HG02885 (cell line): ENCODE results near the gene CES4A.
"Not testable (repeated sequence)": the region's sequence is repeated elsewhere in the genome, so short reads cannot be mapped to it uniquely, and the experiment has no call there.

ENCODE experiments used
- ATAC-seq: cut with Tn5 transposase; IDR thresholded peaks from one replicate; pipeline ENCODE4 v1.9.1; 2021; ENCODE audit warnings: mild to moderate bottlenecking; ENCODE audit not compliant: unreplicated experiment, poor library complexity

Gene CES4A

DNA sequence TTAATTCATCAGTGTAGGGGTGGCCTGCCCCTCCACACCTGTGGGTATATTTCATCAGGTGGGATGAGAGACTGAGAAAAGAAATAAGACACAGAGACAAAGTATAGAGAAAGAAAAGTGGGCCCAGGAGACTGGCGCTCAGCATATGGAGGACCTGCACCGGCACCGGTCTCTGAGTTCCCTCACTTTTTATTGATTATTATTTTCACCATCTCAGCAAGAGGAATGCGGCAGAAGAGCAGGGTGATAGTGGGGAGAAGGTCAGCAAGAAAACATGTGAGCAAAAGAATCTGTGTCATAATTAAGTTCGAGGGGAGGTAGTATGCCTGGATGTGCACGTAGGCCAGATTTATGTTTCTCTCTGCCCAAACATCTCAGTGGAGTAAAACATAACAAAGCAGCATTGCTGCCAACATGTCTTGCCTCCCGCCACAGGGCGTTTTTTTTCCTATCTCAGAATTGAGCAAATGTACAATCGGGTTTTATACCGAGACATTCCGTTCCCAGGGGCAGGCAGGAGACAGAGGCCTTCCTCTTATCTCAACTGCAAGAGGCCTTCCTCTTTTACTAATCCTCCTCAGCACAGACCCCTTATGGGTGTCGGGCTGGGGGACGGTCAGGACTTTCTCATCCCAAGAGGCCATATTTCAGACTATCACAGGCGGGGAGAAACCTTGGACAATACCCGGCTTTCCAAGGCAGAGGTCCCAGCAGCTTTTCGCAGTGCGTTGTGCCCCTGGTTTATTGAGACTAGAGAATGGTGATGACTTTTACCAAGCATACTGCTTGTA, 32.8 kb upstream of the CES4A start:
- ATAC-seq: not testable (repeated sequence)

DNA sequence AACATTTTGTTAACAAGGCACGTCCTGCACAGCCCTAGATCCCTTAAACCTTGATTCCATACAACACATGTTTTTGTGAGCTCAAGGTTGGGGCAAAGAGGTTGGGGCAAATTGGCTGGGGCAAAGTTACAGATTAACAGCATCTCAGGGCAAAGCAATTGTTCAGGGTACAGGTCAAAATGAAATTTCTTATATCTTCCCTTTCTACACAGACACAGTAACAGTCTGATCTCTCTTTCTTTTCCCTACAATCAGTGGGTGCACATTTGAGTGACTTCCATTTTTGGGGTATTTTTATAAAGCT, 32.3 kb upstream of the CES4A start:
- ATAC-seq: not testable (repeated sequence)

DNA sequence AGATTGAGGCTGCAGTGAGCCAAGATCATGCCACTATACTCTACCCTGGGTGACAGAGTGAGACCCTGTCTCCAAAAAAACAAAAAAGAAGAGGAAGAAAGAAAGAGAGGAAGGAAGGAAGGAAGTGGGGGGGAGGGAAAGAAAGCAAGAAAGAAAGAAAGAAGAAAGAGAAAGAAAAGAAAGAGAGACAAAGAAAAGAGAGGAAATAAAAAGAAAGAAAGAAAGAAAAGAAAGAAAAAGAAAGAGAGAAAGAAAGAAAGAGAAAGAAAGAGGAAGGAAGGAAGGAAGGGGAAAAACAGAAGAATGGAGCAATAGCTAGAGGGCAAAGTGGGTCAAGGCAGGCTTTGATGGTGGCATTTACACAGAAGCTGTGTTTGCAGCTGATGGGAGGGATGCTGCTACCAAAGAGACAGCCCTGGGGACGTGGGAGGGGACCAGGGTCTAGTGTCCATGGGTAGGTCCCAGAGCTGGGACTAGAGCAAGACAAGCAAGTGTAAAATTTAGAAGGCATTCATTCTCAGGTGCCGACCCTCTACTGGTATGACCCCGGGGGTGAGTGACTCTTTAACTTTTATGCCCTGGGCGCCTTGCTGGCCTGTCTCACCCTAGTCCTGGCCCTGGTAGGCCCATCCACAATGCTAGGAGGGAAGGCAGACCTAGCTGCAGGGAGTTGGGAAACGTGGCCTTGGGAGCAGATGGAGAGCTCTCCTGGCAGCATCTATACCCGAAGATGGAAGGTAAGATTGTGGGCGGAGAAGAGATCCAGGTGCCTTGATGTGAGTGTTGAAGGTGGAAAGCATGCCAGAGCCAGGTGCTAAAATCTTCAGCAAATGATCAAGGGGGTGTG, 29.3 kb upstream of the CES4A start:
- no peak for ATAC-seq

DNA sequence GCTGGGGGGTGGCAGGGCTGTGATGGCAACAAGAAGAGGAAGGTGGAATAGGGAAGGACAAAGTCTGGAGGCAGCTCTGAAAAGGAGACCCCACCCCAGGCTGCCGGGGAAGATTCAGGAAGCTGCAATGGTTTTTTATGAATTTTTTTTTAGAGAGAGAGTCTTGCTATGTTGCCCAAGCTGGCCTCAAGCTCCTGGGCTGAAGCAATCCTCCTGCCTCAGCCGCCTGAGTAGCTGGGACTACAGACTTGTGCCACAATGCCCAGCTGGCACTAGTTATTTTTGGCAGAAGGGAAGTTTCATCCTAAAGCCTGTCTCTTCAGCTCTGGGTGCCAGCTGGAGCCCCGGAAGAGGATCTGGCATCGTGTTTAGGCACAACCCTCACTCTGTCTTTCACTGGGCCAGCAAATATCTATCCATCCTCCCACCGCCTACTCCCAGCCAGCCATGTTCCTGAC, 28.7 kb upstream of the CES4A start:
- no peak for ATAC-seq

DNA sequence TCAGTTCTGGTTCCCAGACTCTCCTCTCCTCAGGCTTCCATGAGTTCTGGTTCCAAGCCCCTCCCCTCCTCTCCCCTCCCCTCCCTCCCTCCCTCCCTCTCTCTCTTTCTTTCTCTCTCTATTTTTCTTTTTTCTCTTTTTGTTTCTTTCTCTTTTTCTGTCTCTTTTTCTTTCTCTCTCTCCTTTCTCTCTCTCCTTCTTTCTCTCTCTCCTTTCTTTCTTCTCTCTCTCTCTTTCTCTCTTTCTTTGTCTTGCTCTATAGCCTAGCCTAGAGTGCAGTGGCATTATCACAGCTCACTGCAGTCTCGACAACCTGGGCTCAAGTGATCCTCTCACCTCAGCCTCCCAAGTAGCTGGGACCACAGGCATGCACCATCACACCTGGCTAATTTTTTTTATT, 28.1 kb upstream of the CES4A start:
- no peak for ATAC-seq

DNA sequence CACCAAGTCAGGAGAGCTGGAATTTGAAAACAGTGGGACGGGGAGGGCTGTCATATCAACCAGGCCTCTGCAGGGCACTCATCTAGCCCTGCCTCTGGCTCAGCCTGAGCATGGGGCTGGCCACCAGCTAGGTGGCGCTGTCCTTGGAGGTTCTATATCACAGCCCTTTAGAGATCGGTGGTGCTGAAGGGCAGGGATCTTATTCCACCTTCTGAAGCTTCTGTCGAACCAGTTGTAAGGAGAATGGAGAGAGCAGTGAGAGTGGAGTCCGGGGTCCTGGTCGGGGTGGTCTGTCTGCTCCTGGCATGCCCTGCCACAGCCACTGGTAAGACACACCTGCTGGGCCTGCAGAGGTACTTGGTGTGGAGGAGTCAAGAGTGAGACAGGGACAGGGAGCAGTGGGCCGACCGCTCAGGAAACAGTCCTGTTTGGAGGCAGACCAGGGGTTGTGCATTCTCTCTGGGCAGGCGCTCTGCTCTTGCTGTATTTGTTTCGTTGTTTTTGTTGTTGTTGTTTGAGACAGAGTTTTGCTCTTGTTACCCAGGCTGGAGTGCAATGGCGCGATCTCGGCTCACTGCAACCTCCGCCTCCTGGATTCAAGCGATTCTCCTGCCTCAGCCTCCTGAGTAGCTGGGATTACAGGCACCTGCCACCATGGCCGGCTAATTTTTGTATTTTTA, 27.2 kb upstream of the CES4A start, which contains the start of gene CES3:
Gene CES3, plus strand, starts transcription at position 202 of the 680 bp plus-strand sequence. Its CDS starts 42 bp downstream, at position 244.
- ATAC-seq: peak; percentile 65

DNA sequence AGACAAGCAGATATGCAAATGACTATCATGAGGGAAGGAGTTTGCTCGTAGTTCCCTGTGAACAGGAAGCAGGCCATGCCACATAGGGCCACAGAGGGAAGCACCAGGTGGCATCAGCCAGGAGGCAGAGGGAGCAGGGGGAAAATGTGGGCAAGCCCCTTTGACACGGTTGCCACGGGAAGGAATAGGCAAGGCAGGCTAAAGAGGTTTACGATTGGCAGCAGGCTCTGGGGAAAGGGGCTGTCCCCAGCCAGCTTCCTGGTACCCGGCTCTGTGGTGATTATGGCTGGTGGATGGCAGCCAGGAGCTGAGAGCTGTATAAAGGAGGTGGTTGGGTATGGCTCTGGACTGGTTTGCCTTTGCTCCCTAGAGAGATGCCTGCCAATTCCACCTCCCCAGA, 26.5 kb upstream of the CES4A start:
- ATAC-seq: no peak

DNA sequence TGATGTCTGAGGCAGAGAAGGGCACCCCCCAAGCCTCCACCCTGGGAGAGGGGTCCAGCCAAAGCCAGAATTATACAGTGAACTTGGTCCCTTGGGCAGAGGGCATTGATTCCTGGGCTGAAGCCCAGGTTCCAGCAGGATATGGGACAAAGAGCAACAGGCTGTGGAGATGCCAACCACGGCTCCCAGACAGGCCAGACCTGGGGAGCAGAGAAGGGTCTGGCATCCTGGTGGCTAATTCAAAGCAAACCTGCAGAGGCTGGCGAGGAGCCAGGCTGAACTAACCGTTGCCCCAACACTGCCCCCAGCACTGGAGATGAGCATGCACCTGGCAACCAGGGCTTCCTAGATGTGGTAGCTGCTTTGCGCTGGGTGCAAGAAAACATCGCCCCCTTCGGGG, 24.3 kb upstream of the CES4A start:
- no peak for ATAC-seq

DNA sequence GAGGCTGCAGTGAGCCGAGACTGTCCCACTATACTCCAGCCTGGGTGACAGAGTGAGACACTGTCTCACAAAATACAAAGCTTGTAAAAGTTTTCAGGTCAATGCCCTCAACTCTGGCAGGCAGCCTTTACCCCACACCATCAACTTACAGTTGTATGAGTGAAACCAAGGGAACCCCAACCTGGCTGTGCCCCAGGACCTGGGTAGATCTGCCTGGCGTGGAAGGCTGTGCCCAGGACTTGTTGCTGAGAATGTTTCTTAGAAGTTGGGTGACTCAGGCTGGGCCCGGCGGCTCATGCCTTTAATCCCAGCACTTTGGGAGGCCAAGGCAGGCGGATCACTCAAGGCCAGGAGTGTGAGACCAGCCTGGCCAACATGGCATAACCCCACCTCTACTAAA, 19.5 kb upstream of the CES4A start:
- no peak for ATAC-seq

DNA sequence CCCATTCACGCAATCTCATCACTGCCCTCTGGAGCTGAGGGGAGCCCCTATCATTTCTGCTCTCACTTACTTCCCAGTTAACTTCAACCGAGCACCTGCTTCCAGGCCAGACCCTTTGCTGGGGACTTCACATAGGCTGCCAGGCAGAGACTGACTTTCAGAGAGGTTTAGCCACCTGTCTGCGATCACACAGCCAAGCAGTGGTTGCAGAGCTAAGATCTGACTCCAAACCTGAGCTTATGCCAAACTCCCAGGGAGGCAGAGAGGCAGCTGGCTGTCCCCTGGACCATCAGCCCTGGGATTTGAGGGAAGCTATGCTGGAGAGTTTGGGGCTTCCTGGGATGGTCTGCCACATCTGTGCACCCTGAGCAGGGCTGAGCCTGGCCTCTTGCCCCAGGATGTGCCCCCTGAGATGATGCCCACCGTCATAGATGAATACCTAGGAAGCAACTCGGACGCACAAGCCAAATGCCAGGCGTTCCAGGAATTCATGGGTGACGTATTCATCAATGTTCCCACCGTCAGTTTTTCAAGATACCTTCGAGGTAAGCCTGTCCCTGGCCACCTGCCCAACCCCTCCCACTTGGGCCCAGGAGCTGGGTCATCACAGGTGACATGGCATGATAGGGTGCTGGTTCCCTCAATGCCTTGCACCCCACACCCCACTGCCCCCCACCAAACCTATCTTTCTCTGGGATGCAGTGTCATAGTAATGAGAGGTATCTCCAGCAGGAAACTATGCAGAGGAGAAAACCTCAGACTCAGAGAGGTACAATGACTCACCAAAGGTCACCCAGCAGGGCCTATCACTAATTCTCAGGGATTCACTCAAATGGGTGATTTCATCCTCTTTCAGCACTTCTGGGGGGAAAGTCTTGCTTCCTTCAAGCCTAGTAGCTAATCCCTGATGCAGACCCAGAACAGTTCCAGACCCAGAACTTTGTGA, 17.3 kb upstream of the CES4A start:
- no peak for ATAC-seq

DNA sequence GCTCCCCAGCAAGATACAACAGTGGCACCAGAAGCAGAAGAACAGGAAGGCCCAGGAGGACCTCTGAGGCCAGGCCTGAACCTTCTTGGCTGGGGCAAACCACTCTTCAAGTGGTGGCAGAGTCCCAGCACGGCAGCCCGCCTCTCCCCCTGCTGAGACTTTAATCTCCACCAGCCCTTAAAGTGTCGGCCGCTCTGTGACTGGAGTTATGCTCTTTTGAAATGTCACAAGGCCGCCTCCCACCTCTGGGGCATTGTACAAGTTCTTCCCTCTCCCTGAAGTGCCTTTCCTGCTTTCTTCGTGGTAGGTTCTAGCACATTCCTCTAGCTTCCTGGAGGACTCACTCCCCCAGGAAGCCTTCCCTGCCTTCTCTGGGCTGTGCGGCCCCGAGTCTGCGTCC, 15.4 kb upstream of the CES4A start:
- ATAC-seq: no peak

DNA sequence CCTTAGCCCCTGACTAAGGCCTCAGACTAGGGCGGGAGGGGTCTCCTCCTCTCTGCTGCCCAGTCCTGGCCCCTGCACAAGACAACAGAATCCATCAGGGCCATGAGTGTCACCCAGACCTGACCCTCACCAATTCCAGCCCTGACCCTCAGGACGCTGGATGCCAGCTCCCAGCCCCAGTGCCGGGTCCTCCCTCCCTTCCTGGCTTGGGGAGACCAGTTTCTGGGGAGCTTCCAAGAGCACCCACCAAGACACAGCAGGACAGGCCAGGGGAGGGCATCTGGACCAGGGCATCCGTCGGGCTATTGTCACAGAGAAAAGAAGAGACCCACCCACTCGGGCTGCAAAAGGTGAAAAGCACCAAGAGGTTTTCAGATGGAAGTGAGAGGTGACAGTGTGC, 14.7 kb upstream of the CES4A start:
- ATAC-seq: no peak

DNA sequence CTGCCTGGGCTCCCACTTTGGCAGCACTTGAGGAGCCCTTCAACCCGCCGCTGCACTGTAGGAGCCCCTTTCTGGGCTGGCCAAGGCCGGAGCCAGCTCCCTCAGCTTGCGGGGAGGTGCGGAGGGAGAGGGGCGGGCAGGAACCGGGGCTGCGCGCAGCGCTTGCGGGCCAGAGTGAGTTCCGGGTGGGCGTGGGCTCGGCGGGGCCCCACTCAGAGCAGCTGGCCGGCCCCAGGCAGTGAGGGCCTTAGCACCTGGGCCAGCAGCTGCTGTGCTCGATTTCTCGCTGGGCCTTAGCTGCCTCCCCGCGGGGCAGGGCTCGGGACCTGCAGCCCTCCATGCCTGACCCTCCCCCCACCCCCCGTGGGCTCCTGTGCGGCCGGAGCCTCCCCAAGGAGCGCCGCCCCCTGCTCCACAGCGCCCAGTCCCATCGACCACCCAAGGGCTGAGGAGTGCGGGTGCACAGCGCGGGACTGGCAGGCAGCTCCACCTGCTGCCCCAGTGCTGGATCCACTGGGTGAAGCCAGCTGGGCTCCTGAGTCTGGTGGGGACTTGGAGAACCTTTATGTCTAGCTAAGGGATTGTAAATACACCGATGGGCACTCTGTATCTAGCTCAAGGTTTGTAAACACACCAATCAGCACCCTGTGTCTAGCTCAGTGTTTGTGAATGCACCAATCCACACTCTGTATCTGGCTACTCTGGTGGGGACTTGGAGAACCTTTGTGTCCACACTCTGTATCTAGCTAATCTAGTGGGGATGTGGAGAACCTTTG, 14.0 kb upstream of the CES4A start:
- ATAC-seq: not testable (repeated sequence)

DNA sequence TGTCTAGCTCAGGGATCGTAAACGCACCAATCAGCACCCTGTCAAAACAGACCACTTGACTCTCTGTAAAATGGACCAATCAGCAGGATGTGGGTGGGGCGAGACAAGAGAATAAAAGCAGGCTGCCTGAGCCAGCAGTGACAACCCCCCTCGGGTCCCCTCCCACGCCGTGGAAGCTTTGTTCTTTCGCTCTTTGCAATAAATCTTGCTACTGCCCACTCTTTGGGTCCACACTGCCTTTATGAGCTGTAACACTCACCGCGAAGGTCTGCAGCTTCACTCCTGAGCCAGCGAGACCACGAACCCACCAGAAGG, 13.5 kb upstream of the CES4A start:
- ATAC-seq: not testable (repeated sequence)

DNA sequence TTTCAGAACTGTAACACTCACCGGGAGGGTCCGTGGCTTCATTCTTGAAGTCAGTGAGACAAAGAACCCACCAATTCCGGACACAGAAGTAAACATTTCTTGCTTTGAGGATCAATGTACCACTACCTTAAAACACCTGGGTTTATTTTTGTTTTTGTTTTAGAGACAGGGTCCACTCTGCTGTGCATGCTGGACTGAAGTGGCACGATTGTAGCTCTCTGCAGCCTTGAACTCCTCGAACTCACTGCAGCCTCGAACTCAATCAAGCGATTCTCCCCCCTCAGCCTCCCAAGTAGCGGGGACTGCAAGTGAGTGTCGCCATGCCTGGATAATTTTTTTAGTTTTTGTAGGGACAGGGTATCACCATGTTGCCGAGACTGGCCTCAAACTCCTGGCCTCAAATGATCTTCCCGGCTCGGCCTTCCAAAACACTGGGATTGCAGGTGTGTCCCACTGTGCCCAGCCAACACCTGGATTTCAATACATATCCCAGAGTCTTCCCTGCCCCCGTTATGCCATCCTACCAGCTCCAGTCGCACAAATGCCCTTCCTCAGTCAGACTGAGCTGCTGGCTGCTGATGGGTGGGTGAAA, 13.0 kb upstream of the CES4A start:
- ATAC-seq: no peak

DNA sequence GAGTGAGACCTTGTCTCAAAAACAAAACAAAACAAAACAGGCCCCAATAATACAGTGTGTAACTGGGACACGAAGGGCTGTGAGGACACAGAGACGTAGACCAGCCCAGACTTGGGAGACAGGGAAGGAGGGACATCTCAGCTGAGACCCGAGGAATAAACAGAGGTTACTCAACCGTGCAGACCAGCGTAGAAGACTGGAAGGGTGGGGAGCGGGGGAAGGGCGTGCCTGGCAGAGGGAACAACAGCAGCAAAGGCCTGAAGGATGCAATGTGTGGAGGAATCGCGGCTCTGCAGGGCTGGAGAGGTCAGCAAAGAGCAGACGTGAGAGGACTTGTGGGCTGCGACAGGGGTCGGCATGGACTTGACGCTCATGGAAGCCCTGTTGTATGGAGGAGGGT, 11.6 kb upstream of the CES4A start:
- ATAC-seq: no peak

DNA sequence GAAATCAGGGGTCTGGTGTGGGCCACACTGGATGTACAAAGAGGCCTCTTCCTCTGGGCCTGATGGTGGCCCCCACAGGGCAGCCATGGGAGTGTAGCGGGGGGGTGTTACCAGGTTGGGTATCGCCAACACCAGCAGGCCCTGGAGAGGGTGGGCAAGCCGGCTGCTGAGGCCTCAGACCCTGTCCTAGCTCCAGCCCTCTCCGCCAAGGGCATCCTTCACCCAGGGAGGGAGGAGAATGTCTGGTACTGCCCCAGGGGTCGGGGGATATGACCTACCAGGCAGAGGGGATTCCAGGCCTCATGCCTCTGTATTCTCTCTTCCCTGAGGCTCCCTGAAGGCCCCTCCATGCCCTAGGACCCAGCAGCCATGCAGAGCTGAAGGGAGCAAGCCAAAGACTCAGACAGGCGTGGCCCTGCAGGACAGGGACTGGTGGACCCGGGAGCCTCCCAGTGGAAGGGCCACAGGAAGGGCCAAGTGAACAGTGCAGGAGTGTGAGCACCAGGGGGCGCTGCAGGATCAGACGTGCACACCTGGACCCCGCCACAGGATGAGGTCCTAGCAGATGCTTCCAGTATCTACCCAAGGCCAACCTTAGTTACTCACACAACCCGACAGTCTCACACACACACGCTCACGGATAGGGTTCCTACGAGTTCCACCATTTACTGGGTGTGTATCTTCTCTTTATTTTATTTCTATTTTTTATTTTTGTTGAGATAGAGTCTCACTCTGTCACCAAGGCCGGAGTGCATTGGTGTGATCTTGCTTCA, 10.9 kb upstream of the CES4A start:
- ATAC-seq: peak; percentile 81

DNA sequence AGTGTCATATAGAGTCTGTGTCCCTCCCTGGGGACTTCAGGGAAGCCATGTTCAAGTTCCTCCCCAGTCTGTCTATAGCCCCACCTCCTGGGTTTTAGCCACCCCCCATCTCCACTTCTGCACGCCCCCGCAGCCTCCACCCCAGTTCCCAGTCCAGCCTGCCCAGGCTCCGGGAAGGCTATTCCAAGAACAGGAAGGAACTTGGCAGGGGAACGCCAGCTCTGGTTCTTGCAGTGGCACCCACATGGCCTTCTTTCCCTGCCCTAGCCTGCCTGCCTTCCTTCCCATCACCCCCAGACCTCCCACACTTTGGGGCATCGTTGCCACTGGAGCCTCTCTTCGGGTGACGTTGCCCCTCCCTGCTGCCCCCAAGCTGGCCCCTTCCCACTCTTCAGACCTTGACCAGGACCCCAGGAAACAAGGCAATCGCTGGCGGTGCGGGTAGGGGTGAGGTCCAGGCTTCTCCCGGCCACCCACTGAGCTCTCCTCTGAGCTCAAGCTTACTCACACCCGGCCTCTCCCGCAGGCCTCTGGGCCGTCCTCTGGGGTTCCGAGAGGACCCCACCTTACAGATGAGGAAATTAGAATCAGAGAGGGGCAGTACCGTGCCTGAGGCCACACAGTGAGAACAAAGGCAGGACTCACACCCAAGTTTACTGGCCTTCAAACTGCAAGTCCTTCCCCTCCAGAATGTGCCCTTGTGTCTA, 9.2 kb upstream of the CES4A start:
- ATAC-seq: no peak
